ENCODE measurements around the gene DOLK.

- no peak for TF ChIP-seq CTCF (IDR thresholded peaks at IDR 0.05)
- TF ChIP-seq EP300 (IDR thresholded peaks at IDR 0.05): no peak
- no peak for TF ChIP-seq POLR2A (IDR thresholded peaks at IDR 0.05)
These were observed 1.5 kb downstream of the DOLK start for GRCh38 chr9:128945798-128946501.
